H1 (cell line): ENCODE measurements around the gene RETREG1. TPM values are rescaled to one million over a fixed set of nuclear protein-coding genes. Genes with fewer than 3 reads are reported as not detected.

Source experiments
- CHD1 ChIP-seq: IDR thresholded peaks from 2 replicates; pipeline ENCODE4 v1.6.1; 2012; ENCODE audit warnings: low read depth, low read length, improper control_type of control experiment
- GTF2F1 ChIP-seq: IDR thresholded peaks from 2 replicates; pipeline ENCODE4 v1.6.1; 2012; ENCODE audit warnings: low read depth, low read length, improper control_type of control experiment, borderline replicate concordance
- KDM5A ChIP-seq: fragments of 200-600 bp; IDR thresholded peaks from 2 replicates; pipeline ENCODE4 v1.7.1; 2012; ENCODE audit warnings: mild to moderate bottlenecking, low read length, inconsistent platforms, mixed read lengths
- POU5F1 ChIP-seq: IDR thresholded peaks from 2 replicates; pipeline ENCODE4 v1.6.1; 2011; ENCODE audit warnings: low read depth, mild to moderate bottlenecking, low read length, moderate library complexity
- SAP30 ChIP-seq: fragments of 300-600 bp; sonication (generic); IDR thresholded peaks from 2 replicates; pipeline ENCODE4 v1.7.1; 2012; ENCODE audit warnings: low read length, moderate library complexity, mild to moderate bottlenecking, inconsistent platforms; ENCODE audit not compliant: insufficient read depth, insufficient replicate concordance
- polyA plus RNA-seq, 7 experiments: library from polyadenylated mRNA; depleted of rRNA in 3 of 7; stranded (reverse) in 5 of 7; unstranded in 2 of 7; fragments of >200 nt in 5 of 7; fragments of 200-250 nt in 2 of 7; gene quantifications; 1 replicate in 5 of 7; 2 replicates in 1 of 7; 4 replicates in 1 of 7; pipeline versions ENCODE4 v1.2.1 to v1.2.3, GENCODE V29; 2011 to 2013; ENCODE audit warnings: missing spikeins in 2 of 7, mixed read lengths in 2 of 7
- total RNA-seq: library from RNA; stranded (reverse); fragmentation: NEBNext Ultra II Directional; extraction: Animal tissue kit (Norgen Biotek cat#: 25700); gene quantifications from 2 replicates; pipeline ENCODE4 v1.2.1, GENCODE V29; 2021

Gene RETREG1
- total and polyA plus RNA-seq, 2 of the 8 experiments (the other 6 are each of a cell fraction or from before 2014, with no cell fraction given) = 0.62 to 1.9 TPM

DNA sequence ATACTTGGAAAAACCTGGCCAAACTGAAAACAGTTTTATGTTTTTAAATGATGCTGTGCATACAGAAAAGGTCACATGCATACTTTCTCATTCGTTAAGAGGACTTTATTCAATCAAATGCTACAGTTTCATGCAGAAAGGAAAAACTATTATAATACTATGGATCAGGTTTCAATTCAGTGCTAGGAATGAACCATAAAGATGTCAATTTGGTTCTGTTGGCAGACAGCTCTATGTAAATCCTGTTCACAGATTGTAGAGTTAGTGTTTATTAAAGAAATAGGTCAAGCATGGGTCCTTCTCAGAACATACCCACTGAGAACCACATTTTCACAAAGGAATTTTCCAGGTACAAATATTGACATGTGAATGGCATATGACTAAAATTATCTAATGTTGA lies 57.1 kb downstream of the RETREG1 start (continued):
- TF ChIP-seq SAP30 = no peak
- TF ChIP-seq KDM5A = no peak
- TF ChIP-seq CHD1 = no peak
- TF ChIP-seq GTF2F1 = no peak
- TF ChIP-seq POU5F1 = no peak
